Measurements from ENCODE around the gene CYP2B6.
"Not testable (repeated sequence)": the region's sequence is repeated elsewhere in the genome, so short reads cannot be mapped to it uniquely, and the experiment has no call there.

DNA sequence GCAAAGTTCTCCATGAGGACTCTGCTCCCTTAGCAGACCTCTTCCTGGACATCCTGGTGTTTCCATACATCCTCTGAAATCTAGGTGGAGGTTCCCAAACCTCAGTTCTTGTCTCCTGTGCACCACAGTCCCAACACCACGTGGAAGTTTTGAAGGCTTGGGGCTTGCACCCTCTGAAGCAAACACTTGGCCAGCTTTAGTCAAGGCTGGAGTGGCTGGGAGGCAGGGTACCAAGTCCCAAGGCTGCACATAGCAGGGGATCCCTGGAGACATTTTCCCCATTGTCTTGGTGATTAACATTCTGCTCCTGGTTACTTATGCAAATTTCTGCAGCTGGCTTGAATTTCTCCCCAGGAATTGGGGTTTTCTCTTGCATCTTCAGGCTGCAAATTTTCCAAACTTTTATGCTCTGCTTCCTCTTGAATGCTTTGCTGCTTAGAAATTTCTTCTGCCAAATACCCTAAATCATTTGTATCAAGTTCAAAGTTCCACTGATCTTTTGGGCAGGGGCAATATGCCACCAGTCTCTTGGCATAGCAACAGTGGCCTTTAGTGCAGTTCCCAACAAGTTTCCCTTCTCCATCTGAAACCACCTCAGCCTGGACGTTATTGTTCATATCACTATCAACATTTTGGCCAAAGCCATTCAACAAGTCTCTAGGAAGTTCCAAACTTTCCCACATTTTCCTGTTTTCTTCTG is 10.2 kb upstream of the CYP2B6 start:
- TF ChIP-seq, protein P1, sequence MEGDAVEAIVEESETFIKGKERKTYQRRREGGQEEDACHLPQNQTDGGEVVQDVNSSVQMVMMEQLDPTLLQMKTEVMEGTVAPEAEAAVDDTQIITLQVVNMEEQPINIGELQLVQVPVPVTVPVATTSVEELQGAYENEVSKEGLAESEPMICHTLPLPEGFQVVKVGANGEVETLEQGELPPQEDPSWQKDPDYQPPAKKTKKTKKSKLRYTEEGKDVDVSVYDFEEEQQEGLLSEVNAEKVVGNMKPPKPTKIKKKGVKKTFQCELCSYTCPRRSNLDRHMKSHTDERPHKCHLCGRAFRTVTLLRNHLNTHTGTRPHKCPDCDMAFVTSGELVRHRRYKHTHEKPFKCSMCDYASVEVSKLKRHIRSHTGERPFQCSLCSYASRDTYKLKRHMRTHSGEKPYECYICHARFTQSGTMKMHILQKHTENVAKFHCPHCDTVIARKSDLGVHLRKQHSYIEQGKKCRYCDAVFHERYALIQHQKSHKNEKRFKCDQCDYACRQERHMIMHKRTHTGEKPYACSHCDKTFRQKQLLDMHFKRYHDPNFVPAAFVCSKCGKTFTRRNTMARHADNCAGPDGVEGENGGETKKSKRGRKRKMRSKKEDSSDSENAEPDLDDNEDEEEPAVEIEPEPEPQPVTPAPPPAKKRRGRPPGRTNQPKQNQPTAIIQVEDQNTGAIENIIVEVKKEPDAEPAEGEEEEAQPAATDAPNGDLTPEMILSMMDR (IDR thresholded peaks at IDR 0.05; ENCODE audit: low read depth, low read length), result not testable (repeated sequence)
- not testable (repeated sequence) for TF ChIP-seq EZH2phosphoT487 (IDR thresholded peaks at IDR 0.05; ENCODE audit: low read depth)
